GM20000 (cell line): ENCODE data around the gene SSC4D.
"Not testable (repeated sequence)": the region's sequence is repeated elsewhere in the genome, so short reads cannot be mapped to it uniquely, and the experiment has no call there.

Experiments used
- DNase-seq: peaks from one replicate; pipeline ENCODE4 v3.0.0; 2012; ENCODE audit warnings: low spot score
- CTCF ChIP-seq: IDR thresholded peaks from 2 replicates; pipeline ENCODE4 v1.5.1; 2012; ENCODE audit warnings: mild to moderate bottlenecking, control low read depth; ENCODE audit errors: extremely low read depth, missing control alignments

SSC4D gene

GRCh38 chr7:76364198-76364584, 45.3 kb downstream of the SSC4D start:
- DNase-seq: no peak
- TF ChIP-seq CTCF: no peak

GRCh38 chr7:76363754-76364153, 45.7 kb downstream of the SSC4D start:
- not testable (repeated sequence) for DNase-seq

GRCh38 chr7:76359978-76360638, 49.4 kb downstream of the SSC4D start:
- no peak for DNase-seq
- TF ChIP-seq CTCF: no peak

- peak; percentile 95 for DNase-seq
- TF ChIP-seq CTCF: peak; percentile 43
Measured at GRCh38 chr7:76359111-76359977, 50.2 kb downstream of the SSC4D start.

- DNase-seq: peak; percentile 93
- no peak for TF ChIP-seq CTCF
Measured at GRCh38 chr7:76358481-76359110, 50.9 kb downstream of the SSC4D start, which contains the start of gene YWHAG. Gene YWHAG (minus strand): TSS chr7:76358991. CDS start chr7:76358808, 183 bp downstream.

- TF ChIP-seq CTCF: no peak
- DNase-seq: peak; percentile 45
Measured at GRCh38 chr7:76358011-76358480, 51.5 kb downstream of the SSC4D start.

GRCh38 chr7:76357475-76358010, 52.0 kb downstream of the SSC4D start:
- DNase-seq: no peak
- TF ChIP-seq CTCF: no peak
